HG03439 (cell line): Measurements from ENCODE around the gene ZSCAN32.

Experiments
- ATAC-seq: cut with Tn5 transposase; IDR thresholded peaks from one replicate; pipeline ENCODE4 v1.9.1; 2021; ENCODE audit warnings: mild to moderate bottlenecking, moderate library complexity; ENCODE audit not compliant: unreplicated experiment

The ZSCAN32 gene

GRCh38 chr16:3358871-3359270, 41.9 kb downstream of the ZSCAN32 start:
- no peak for ATAC-seq

DNA sequence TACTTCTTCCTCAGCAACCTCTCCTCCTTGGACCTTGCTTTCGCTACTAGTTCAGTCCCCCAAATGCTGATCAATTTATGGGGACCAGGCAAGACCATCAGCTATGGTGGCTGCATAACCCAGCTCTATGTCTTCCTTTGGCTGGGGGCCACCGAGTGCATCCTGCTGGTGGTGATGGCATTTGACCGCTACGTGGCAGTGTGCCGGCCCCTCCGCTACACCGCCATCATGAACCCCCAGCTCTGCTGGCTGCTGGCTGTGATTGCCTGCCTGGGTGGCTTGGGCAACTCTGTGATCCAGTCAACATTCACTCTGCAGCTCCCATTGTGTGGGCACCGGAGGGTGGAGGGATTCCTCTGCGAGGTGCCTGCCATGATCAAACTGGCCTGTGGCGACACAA, 44.7 kb downstream of the ZSCAN32 start:
- ATAC-seq = no peak

GRCh38 chr16:3355589-3355988, 45.2 kb downstream of the ZSCAN32 start, which contains the start of gene OR2C1:
OR2C1 (plus strand) TSS chr16:3355889; CDS start chr16:3355941, 52 bp downstream.
- ATAC-seq = no peak

- no peak for ATAC-seq
Measured at GRCh38 chr16:3349175-3349574, 51.6 kb downstream of the ZSCAN32 start.

DNA sequence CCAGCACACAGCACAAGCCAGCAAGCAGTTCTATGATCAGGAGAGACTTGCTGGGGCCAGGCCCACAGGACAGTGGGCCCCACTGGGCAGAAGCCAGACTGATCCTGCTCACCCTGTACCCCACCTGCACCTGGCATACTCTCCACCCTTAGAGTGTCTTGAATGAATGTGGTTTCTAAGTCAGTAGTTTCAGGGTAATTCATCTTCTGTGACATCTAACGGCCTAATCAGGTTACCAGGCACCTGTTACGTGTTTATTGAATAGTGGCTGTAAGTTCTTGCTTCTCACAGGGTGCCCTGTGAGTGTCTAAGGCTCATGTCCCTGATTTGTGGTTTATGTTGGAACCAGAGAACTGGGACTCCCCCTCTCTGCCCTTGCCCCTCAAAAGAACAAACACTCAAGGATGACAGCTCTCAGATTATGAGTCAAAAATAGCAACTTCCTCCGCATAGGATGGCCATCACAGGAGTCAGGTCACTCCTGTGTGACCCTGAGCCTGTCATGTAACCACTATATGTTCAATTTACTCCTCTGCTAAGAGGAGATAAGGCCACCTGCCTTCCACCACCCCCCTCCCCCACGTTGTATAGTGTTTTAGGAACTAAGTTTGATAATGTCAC, 52.1 kb downstream of the ZSCAN32 start:
- ATAC-seq = no peak

DNA sequence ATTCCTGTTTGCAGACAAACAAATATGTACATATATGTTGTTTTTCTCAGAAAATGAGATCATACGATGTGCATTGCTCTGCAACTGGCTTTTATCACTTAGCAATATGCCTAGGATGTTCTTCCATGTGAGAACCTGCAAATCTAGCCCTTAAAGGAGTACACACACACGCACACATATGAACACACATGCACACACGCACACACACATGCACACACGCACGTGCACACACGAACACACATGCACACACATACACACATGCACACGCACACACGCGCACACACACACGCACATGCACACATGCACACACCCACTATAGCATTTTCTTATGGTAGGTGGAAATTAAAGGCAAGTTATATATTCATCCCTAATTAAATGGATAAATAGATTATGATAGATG, 53.2 kb downstream of the ZSCAN32 start:
- no peak for ATAC-seq

DNA sequence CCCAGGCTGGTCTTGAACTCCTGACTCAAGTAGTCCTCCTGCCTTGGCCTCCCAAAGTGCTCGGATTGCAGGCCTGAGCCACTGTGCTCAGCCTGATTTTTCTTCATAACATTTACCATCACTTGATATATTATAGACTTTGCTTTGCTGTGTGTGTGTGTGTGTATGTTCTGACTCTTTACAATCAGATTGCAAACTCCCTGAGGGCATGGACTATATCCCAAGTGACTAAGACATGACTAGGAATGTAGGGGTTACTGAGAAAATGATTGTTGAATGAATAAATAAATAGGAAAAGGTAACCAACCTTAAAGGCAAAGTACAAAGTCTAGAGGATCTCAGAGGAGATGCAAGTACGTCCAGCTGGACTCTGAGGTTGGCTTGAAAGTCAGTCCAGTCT, 54.8 kb downstream of the ZSCAN32 start:
- ATAC-seq = no peak
